HepG2 (cell line): ENCODE data around the gene FASTKD1. TPM values are rescaled to one million over a fixed set of nuclear protein-coding genes. Genes with fewer than 3 reads are reported as not detected.
A peak's percentile ranks its signal among the peaks of the same experiment; 100 is the strongest.
"Not testable (repeated sequence)": the region's sequence is repeated elsewhere in the genome, so short reads cannot be mapped to it uniquely, and the experiment has no call there.

Experiments
- ATAC-seq: fragments of 200-7000 bp; cut with Tn5 transposase; 3 replicates; pipeline ENCODE4 v1.9.1; 2020; ENCODE audit warnings: mild to moderate bottlenecking, moderate library complexity
- BruUV-seq: library from RNA; stranded (reverse); fragments of 400-500 nt; replicated peaks from 2 replicates; lab custom pipeline; 2021; lab: Mats Ljungman, UMichigan
- CTCF ChIA-PET: fragments of 300-600 bp; formaldehyde crosslinking; extraction: SDS; loops from one replicate; lab custom pipeline; 2021; ENCODE audit warnings: low total read pairs, inconsistent platforms, low intra/inter-chr PET ratio; lab: Yijun Ruan, JAX
- POLR2A ChIA-PET: fragments of 350-600 bp; sonication (Branson Sonifier 250); formaldehyde crosslinking; loops from one replicate; lab custom pipeline; 2020; ENCODE audit warnings: antibody characterized with exemption, inconsistent platforms; lab: Yijun Ruan, JAX
- DNase-seq: peaks from one replicate; pipeline ENCODE4 v3.0.0-alpha.2; 2015; ENCODE audit warnings: low spot score
- FAIRE-seq: peaks from 3 replicates; lab custom pipeline; 2011; peaks lifted over from hg19 to GRCh38; lab: Jason Lieb, UNC
- H2AFZ ChIP-seq: one replicate; pipeline ENCODE4 v1.6.1; 2011; ENCODE audit warnings: low read length, inconsistent platforms
- H3K27ac ChIP-seq: fragments of 300-600 bp; 3 replicates; pipeline ENCODE4 v1.8.0; 2011; ENCODE audit warnings: mixed run types, mild to moderate bottlenecking, mixed read lengths, low read length, inconsistent platforms; ENCODE audit not compliant: insufficient read depth; ENCODE audit errors: extremely low read length
- H3K27me3 ChIP-seq, 2 experiments: fragments of 200-600 bp in 1 of 2; 2 replicates in 1 of 2; 3 replicates in 1 of 2; pipeline versions ENCODE4 v1.6.0 to v1.8.0; 2011; ENCODE audit warnings: low read length in 2 of 2, mild to moderate bottlenecking in 2 of 2, moderate library complexity in 2 of 2, inconsistent platforms in 1 of 2; ENCODE audit not compliant: insufficient read depth in 2 of 2, control insufficient read depth in 1 of 2
- H3K36me3 ChIP-seq, 2 experiments: fragments of 200-600 bp in 1 of 2; replicated peaks in 1 of 2; 2 replicates in 1 of 2; 3 replicates in 1 of 2; pipeline versions ENCODE4 v1.5.1 to v1.8.0; 2011; ENCODE audit warnings: low read length in 2 of 2, inconsistent platforms in 1 of 2; ENCODE audit not compliant: insufficient read depth in 2 of 2, control insufficient read depth in 1 of 2
- H3K4me1 ChIP-seq: 2 replicates; pipeline ENCODE4 v1.5.1; 2012; ENCODE audit warnings: low read length, inconsistent platforms; ENCODE audit not compliant: insufficient read depth
- H3K4me2 ChIP-seq: 2 replicates; pipeline ENCODE4 v1.6.0; 2011; ENCODE audit warnings: low read depth, low read length, inconsistent platforms
- H3K4me3 ChIP-seq, 3 experiments: fragments of 200-600 bp in 1 of 3; sonication (generic), shearing (Covaris generic) in 1 of 3; replicated peaks in 1 of 3; 2 replicates each; pipeline ENCODE4 v1.5.1; 2011 to 2016; ENCODE audit warnings: low read length in 3 of 3, inconsistent platforms in 2 of 3, low read depth in 2 of 3, mild to moderate bottlenecking in 2 of 3, control low read depth in 1 of 3, mixed read lengths in 1 of 3; ENCODE audit not compliant: insufficient read depth in 1 of 3
- H3K79me2 ChIP-seq: one replicate; pipeline ENCODE4 v1.6.1; 2011; ENCODE audit warnings: low read length, inconsistent platforms; ENCODE audit not compliant: insufficient read depth
- H3K9ac ChIP-seq: 2 replicates; pipeline ENCODE4 v1.6.0; 2011; ENCODE audit warnings: mild to moderate bottlenecking, low read depth, low read length, inconsistent platforms; ENCODE audit not compliant: insufficient read depth
- H3K9me3 ChIP-seq: 2 replicates; pipeline ENCODE4 v1.5.1; 2012; ENCODE audit warnings: mild to moderate bottlenecking, low read length
- H4K20me1 ChIP-seq: 2 replicates; pipeline ENCODE4 v1.6.0; 2011; ENCODE audit warnings: inconsistent platforms, mild to moderate bottlenecking, low read length, moderate library complexity; ENCODE audit not compliant: insufficient read depth
- CEBPB ChIP-seq: IDR thresholded peaks from 2 replicates; pipeline ENCODE4 v1.6.1; 2011; ENCODE audit warnings: low read depth, low read length, improper control_type of control experiment, borderline replicate concordance
- ETV6 ChIP-seq: sonication (generic); formaldehyde crosslinking; conservative IDR thresholded peaks from 2 replicates; pipeline ENCODE4 v1.4.0; 2020; ENCODE audit warnings: missing genetic modification reagents
- NFE2L2 ChIP-seq: fragments of 150-350 bp; IDR thresholded peaks from 2 replicates; pipeline ENCODE4 v1.6.1; 2014; ENCODE audit warnings: low read length
- NFIB ChIP-seq: sonication (generic); formaldehyde crosslinking; IDR thresholded peaks from 2 replicates; pipeline ENCODE4 v1.9.0; 2021; ENCODE audit warnings: missing genetic modification reagents, mild to moderate bottlenecking, borderline replicate concordance
- NPAS2 ChIP-seq: sonication (generic); formaldehyde crosslinking; IDR thresholded peaks from 2 replicates; pipeline ENCODE4 v1.8.0; 2022; ENCODE audit warnings: mild to moderate bottlenecking, missing genetic modification reagents, borderline replicate concordance
- PHF8 ChIP-seq: sonication (generic); formaldehyde crosslinking; IDR thresholded peaks from 2 replicates; pipeline ENCODE4 v1.5.0; 2020; ENCODE audit warnings: missing genetic modification reagents
- PRPF4 ChIP-seq: fragments of 200-400 bp; formaldehyde crosslinking; IDR thresholded peaks from 2 replicates; pipeline ENCODE4 v1.6.1; 2016; ENCODE audit warnings: low read length, low read depth; ENCODE audit not compliant: poor library complexity, severe bottlenecking
- SAP130 ChIP-seq: IDR thresholded peaks from 2 replicates; pipeline ENCODE4 v1.6.1; 2016; ENCODE audit warnings: low read depth
- SOX6 ChIP-seq, 2 experiments: fragments of 450-650 bp in 1 of 2; sonication (generic) in 1 of 2; formaldehyde crosslinking in 1 of 2; IDR thresholded peaks; 2 replicates each; pipeline versions ENCODE4 v1.4.0 to v1.6.1; 2017 to 2020; ENCODE audit warnings: antibody characterized with exemption in 1 of 2, mild to moderate bottlenecking in 1 of 2, missing genetic modification reagents in 1 of 2
- ZNF160 ChIP-seq: sonication (generic); formaldehyde crosslinking; IDR thresholded peaks from 2 replicates; pipeline ENCODE4 v1.8.0; 2022; ENCODE audit warnings: mild to moderate bottlenecking, inconsistent platforms, missing genetic modification reagents
- ZNF839 ChIP-seq: sonication (generic); formaldehyde crosslinking; IDR thresholded peaks from 2 replicates; pipeline ENCODE4 v1.4.0; 2020; ENCODE audit warnings: missing genetic modification reagents, mild to moderate bottlenecking, borderline replicate concordance
- WGBS: methylation state at CpG from one replicate; pipeline ENCODE4 v1.1.6; 2017; ENCODE audit warnings: low lambda C conversion rate; 5-methylcytosine and 5-hydroxymethylcytosine counted together
- in situ Hi-C: cut with HindIII; loops from 2 replicates; pipeline ENCODE4 v1.10.0; 2017; ENCODE audit warnings: low pct_unique_long_range_greater_than_20kb; ENCODE audit not compliant: extremely low pct_ligation_motif_present
- intact Hi-C: fragments of 100-400 bp; cut with micrococcal nuclease; formaldehyde crosslinking; loops from one replicate; pipeline ENCODE4 v1.10.0; 2022; ENCODE audit not compliant: unreplicated experiment
- polyA plus RNA-seq, 8 experiments: library from polyadenylated mRNA; depleted of rRNA in 3 of 8; stranded (reverse) in 7 of 8; unstranded in 1 of 8; fragments of >200 nt; fragmentation: Illumina TruSeq in 4 of 8; extraction: Trizol in 4 of 8; gene quantifications; 2 replicates each; pipeline versions ENCODE4 v1.2.1 to v1.2.3, GENCODE V29; 2011 to 2016; ENCODE audit warnings: low read depth in 4 of 8, missing spikeins in 1 of 8, mixed read lengths in 1 of 8; ENCODE audit not compliant: insufficient read depth in 1 of 8
- total RNA-seq, 5 experiments: library from RNA; depleted of rRNA; stranded (reverse); fragments of >200 nt; fragmentation: Illumina TruSeq; extraction: Trizol; gene quantifications; 2 replicates each; pipeline ENCODE4 v1.2.3, GENCODE V29; 2016; ENCODE audit warnings: low read depth in 1 of 5
- TF ChIP-seq, protein P1 (sequence below): sonication (generic); IDR thresholded peaks from 2 replicates; pipeline ENCODE4 v1.6.1; 2016; ENCODE audit warnings: low read depth, borderline replicate concordance
- TF ChIP-seq, protein P2 (sequence below): sonication (generic); formaldehyde crosslinking; IDR thresholded peaks from 2 replicates; pipeline ENCODE4 v1.5.1; 2020; ENCODE audit warnings: mild to moderate bottlenecking, missing genetic modification reagents, borderline replicate concordance

The FASTKD1 gene
- total and polyA plus RNA-seq, 2 of the 13 experiments (the other 11 are each of a cell fraction or from before 2014, with no cell fraction given): 35.0 to 38.0 TPM

DNA sequence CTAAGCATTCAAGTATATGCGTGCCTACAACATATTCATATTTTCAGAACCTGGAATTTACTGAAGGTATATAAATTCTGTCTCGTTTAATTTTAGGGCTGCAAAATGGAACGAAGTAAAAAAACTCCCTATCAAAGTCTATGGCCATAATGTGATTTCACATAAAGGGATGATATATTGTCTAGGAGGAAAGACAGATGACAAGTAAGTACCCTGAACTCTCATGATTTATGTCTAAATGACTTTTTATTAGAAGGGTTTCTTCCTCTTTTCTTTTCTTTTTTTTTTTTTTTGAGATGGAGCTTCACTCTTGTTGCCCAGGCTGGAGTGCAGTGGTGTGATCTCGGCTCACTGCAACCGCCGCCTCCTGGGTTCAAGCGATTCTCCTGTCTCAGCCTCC lies 58.9 kb downstream of the FASTKD1 start:
- H3K4me3 ChIP-seq, H3K79me2 ChIP-seq, H3K9me3 ChIP-seq, BruUV-seq, H3K27ac ChIP-seq, intact Hi-C loops, H3K4me2 ChIP-seq, H3K27me3 ChIP-seq, CTCF ChIA-PET, POLR2A ChIA-PET, H4K20me1 ChIP-seq, ATAC-seq, H3K36me3 ChIP-seq, in situ Hi-C loops, DNase-seq, H3K9ac ChIP-seq, H2AFZ ChIP-seq, FAIRE-seq: not testable (repeated sequence)
- H3K4me1 ChIP-seq: peaks cover 11% of the 10 kb centered on the region
- 86% methylated on average over 7 of the region's 7 CpGs for WGBS

DNA sequence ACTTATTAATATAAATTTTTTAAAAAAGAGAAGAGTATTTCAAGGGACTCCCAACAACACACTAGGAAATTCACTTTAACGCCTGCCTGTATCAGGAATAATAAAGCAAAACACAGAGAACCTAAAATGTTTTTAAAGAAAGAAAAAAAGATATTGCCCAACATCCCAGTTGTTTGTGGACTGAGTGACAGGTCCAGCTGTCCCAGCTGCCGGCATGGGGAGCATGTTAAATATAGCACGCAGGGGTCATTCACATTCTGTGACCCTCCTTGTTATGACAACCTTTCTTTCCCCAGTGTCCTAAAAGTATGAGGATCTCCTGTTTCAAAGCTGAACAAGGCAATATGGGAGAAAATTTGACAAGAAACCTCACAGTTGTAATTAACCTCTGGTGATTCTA lies 59.7 kb downstream of the FASTKD1 start:
- DNase-seq (peak; percentile 30), FAIRE-seq (no peak), ATAC-seq (peak; percentile 65; the same call in 2 of the 3 replicates)
- no peaks in the 10 kb centered on the region for H3K79me2 ChIP-seq
- no peaks in the 10 kb centered on the region for H3K9me3 ChIP-seq
- ChIA-PET POLR2A (no interaction called here), CTCF (no interaction called here)
- no peaks in the 10 kb centered on the region for H4K20me1 ChIP-seq
- no peaks in the 10 kb centered on the region for H3K27me3 ChIP-seq
- WGBS: 18% methylated on average over 3 of the region's 3 CpGs
- in situ Hi-C loops (no loop called here), intact Hi-C loops (no loop called here)
- no peak overlapping the region for H3K9ac ChIP-seq
- H3K4me1 ChIP-seq: peaks cover 11% of the 10 kb centered on the region
- no peak overlapping the region for H3K4me2 ChIP-seq
- H3K4me3 ChIP-seq: no peak overlapping the region
- no peak overlapping the region for H2AFZ ChIP-seq
- H3K36me3 ChIP-seq: no peaks in the 10 kb centered on the region
- no peak overlapping the region for H3K27ac ChIP-seq
- no TSS peak for BruUV-seq
- no peak for TF ChIP-seq PRPF4
- TF ChIP-seq SOX6 (IDR thresholded peaks at IDR 0.05): no peak
- TF ChIP-seq SOX6 (CRISPR knock-in tag; IDR thresholded peaks at IDR 0.05): peak; percentile 29; the same call in 1 of the 2 replicates
- TF ChIP-seq NFE2L2: no peak
- TF ChIP-seq NFIB (CRISPR knock-in tag): no peak
- TF ChIP-seq, protein P1, sequence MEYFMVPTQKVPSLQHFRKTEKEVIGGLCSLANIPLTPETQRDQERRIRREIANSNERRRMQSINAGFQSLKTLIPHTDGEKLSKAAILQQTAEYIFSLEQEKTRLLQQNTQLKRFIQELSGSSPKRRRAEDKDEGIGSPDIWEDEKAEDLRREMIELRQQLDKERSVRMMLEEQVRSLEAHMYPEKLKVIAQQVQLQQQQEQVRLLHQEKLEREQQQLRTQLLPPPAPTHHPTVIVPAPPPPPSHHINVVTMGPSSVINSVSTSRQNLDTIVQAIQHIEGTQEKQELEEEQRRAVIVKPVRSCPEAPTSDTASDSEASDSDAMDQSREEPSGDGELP: peak; percentile 82
- TF ChIP-seq ETV6 (CRISPR knock-in tag): no peak
- TF ChIP-seq, protein P2, sequence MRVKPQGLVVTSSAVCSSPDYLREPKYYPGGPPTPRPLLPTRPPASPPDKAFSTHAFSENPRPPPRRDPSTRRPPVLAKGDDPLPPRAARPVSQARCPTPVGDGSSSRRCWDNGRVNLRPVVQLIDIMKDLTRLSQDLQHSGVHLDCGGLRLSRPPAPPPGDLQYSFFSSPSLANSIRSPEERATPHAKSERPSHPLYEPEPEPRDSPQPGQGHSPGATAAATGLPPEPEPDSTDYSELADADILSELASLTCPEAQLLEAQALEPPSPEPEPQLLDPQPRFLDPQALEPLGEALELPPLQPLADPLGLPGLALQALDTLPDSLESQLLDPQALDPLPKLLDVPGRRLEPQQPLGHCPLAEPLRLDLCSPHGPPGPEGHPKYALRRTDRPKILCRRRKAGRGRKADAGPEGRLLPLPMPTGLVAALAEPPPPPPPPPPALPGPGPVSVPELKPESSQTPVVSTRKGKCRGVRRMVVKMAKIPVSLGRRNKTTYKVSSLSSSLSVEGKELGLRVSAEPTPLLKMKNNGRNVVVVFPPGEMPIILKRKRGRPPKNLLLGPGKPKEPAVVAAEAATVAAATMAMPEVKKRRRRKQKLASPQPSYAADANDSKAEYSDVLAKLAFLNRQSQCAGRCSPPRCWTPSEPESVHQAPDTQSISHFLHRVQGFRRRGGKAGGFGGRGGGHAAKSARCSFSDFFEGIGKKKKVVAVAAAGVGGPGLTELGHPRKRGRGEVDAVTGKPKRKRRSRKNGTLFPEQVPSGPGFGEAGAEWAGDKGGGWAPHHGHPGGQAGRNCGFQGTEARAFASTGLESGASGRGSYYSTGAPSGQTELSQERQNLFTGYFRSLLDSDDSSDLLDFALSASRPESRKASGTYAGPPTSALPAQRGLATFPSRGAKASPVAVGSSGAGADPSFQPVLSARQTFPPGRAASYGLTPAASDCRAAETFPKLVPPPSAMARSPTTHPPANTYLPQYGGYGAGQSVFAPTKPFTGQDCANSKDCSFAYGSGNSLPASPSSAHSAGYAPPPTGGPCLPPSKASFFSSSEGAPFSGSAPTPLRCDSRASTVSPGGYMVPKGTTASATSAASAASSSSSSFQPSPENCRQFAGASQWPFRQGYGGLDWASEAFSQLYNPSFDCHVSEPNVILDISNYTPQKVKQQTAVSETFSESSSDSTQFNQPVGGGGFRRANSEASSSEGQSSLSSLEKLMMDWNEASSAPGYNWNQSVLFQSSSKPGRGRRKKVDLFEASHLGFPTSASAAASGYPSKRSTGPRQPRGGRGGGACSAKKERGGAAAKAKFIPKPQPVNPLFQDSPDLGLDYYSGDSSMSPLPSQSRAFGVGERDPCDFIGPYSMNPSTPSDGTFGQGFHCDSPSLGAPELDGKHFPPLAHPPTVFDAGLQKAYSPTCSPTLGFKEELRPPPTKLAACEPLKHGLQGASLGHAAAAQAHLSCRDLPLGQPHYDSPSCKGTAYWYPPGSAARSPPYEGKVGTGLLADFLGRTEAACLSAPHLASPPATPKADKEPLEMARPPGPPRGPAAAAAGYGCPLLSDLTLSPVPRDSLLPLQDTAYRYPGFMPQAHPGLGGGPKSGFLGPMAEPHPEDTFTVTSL (CRISPR knock-in tag): no peak
- TF ChIP-seq NPAS2 (CRISPR knock-in tag): no peak
- TF ChIP-seq ZNF839: no peak
- no peak for TF ChIP-seq PHF8 (CRISPR knock-in tag)
- no peak for TF ChIP-seq ZNF160 (CRISPR knock-in tag)
- TF ChIP-seq CEBPB: peak; percentile 78
- TF ChIP-seq SAP130 (CRISPR knock-in tag): peak; percentile 60
